Measurements from ENCODE around the gene MBD3L5. TPM values are rescaled to one million over a fixed set of nuclear protein-coding genes. Genes with fewer than 3 reads are reported as not detected.
"Not testable (repeated sequence)": the region's sequence is repeated elsewhere in the genome, so short reads cannot be mapped to it uniquely, and the experiment has no call there.

MBD3L5 gene
- total RNA-seq, 1 donor from 2014 or later, result not detected

- H3K9me3 Mint-ChIP-seq, result peaks cover 6% of the 10 kb centered on the region
- no peak for TF ChIP-seq CTCF (conservative IDR thresholded peaks at IDR 0.05)
- no peaks in the 10 kb centered on the region for H3K36me3 Mint-ChIP-seq (ENCODE audit: low read depth)
- no peak overlapping the region for H3K27ac Mint-ChIP-seq (ENCODE audit: unreplicated experiment)
- no peak for DNase-seq (ENCODE audit: low read depth, low spot score)
- no peak overlapping the region for H3K4me3 Mint-ChIP-seq
- peaks cover 12% of the 10 kb centered on the region for H3K27me3 Mint-ChIP-seq (ENCODE audit: low read depth)
- H3K4me1 Mint-ChIP-seq, result no peaks in the 10 kb centered on the region
Observed at GRCh38 chr19:7006135-7006704, 24.2 kb upstream of the MBD3L5 start.

GRCh38 chr19:7007859-7008258 lies 22.5 kb upstream of the MBD3L5 start:
- peaks cover 8% of the 10 kb centered on the region for H3K9me3 Mint-ChIP-seq
- no peaks in the 10 kb centered on the region for H3K36me3 Mint-ChIP-seq (ENCODE audit: low read depth)
- TF ChIP-seq CTCF (conservative IDR thresholded peaks at IDR 0.05), result no peak
- H3K27me3 Mint-ChIP-seq (ENCODE audit: low read depth), result peaks cover 5% of the 10 kb centered on the region
- H3K27ac Mint-ChIP-seq (ENCODE audit: unreplicated experiment), result no peak overlapping the region
- no peak for DNase-seq (ENCODE audit: low read depth, low spot score)
- H3K4me1 Mint-ChIP-seq, result no peaks in the 10 kb centered on the region
- no peak overlapping the region for H3K4me3 Mint-ChIP-seq

GRCh38 chr19:7010722-7011593 lies 19.4 kb upstream of the MBD3L5 start:
- Mint-ChIP-seq H3K27me3 (ENCODE audit: low read depth) (peaks cover 13% of the 10 kb centered on the region), H3K27ac (ENCODE audit: unreplicated experiment) (no peak overlapping the region), H3K9me3 (peaks cover 4% of the 10 kb centered on the region), H3K4me3 (no peak overlapping the region), H3K36me3 (ENCODE audit: low read depth) (no peaks in the 10 kb centered on the region), H3K4me1 (no peaks in the 10 kb centered on the region)
- no peak for TF ChIP-seq CTCF (conservative IDR thresholded peaks at IDR 0.05)
- no peak for DNase-seq (ENCODE audit: low read depth, low spot score)

GRCh38 chr19:7013678-7014077 lies 16.7 kb upstream of the MBD3L5 start:
- Mint-ChIP-seq H3K27ac (ENCODE audit: unreplicated experiment) (no peak overlapping the region), H3K9me3 (peaks cover 4% of the 10 kb centered on the region), H3K4me3 (no peak overlapping the region), H3K27me3 (ENCODE audit: low read depth) (peaks cover 21% of the 10 kb centered on the region), H3K4me1 (no peaks in the 10 kb centered on the region), H3K36me3 (ENCODE audit: low read depth) (no peaks in the 10 kb centered on the region)
- no peak for DNase-seq (ENCODE audit: low read depth, low spot score)
- TF ChIP-seq CTCF (conservative IDR thresholded peaks at IDR 0.05), result no peak

- no peak for TF ChIP-seq CTCF (conservative IDR thresholded peaks at IDR 0.05)
- no peak for DNase-seq (ENCODE audit: low read depth, low spot score)
- H3K27me3 Mint-ChIP-seq (ENCODE audit: low read depth), result peaks cover 18% of the 10 kb centered on the region
- no peaks in the 10 kb centered on the region for H3K4me1 Mint-ChIP-seq
- no peak overlapping the region for H3K27ac Mint-ChIP-seq (ENCODE audit: unreplicated experiment)
- H3K4me3 Mint-ChIP-seq, result no peak overlapping the region
- H3K9me3 Mint-ChIP-seq, result no peaks in the 10 kb centered on the region
- no peaks in the 10 kb centered on the region for H3K36me3 Mint-ChIP-seq (ENCODE audit: low read depth)
Observed at GRCh38 chr19:7018828-7019227, 11.6 kb upstream of the MBD3L5 start.

GRCh38 chr19:7021331-7021730 lies 9.0 kb upstream of the MBD3L5 start, which contains the start of gene MBD3L2B:
Gene MBD3L2B (minus strand): TSS chr19:7021431. CDS start chr19:7021397, 34 bp downstream.
- H3K4me1 Mint-ChIP-seq; H3K36me3 Mint-ChIP-seq (ENCODE audit: low read depth); H3K27me3 Mint-ChIP-seq (ENCODE audit: low read depth); H3K4me3 Mint-ChIP-seq; H3K27ac Mint-ChIP-seq (ENCODE audit: unreplicated experiment); H3K9me3 Mint-ChIP-seq; DNase-seq (ENCODE audit: low read depth, low spot score): not testable (repeated sequence)

GRCh38 chr19:7028790-7029189 lies 1.6 kb upstream of the MBD3L5 start:
- H3K27me3 Mint-ChIP-seq (ENCODE audit: low read depth); H3K4me3 Mint-ChIP-seq; H3K27ac Mint-ChIP-seq (ENCODE audit: unreplicated experiment); DNase-seq (ENCODE audit: low read depth, low spot score); H3K4me1 Mint-ChIP-seq; H3K9me3 Mint-ChIP-seq; H3K36me3 Mint-ChIP-seq (ENCODE audit: low read depth): not testable (repeated sequence)

GRCh38 chr19:7040079-7040478 lies 9.7 kb downstream of the MBD3L5 start, which contains the start of gene MBD3L4:
Gene MBD3L4 (minus strand): TSS chr19:7040179. CDS start chr19:7040144, 35 bp downstream.
- not testable (repeated sequence) for H3K27me3 Mint-ChIP-seq (ENCODE audit: low read depth); H3K4me1 Mint-ChIP-seq; H3K27ac Mint-ChIP-seq (ENCODE audit: unreplicated experiment); H3K9me3 Mint-ChIP-seq; H3K36me3 Mint-ChIP-seq (ENCODE audit: low read depth); DNase-seq (ENCODE audit: low read depth, low spot score); H3K4me3 Mint-ChIP-seq

Measured in neural crest cell (in vitro differentiated cells).